Kidney epithelial cell (primary cell): ENCODE measurements around the gene PGAP1. TPM values are rescaled to one million over a fixed set of nuclear protein-coding genes. Genes with fewer than 3 reads are reported as not detected.
"Not testable (repeated sequence)": the region's sequence is repeated elsewhere in the genome, so short reads cannot be mapped to it uniquely, and the experiment has no call there.

Source experiments
- DNase-seq: peaks from one replicate; pipeline ENCODE4 v3.0.0-alpha.2; 2010; ENCODE audit warnings: low read depth
- H3K27me3 ChIP-seq: 2 replicates; pipeline ENCODE4 v1.6.0; 2011; ENCODE audit warnings: low read length; ENCODE audit not compliant: control insufficient read depth, insufficient read depth
- H3K36me3 ChIP-seq: 2 replicates; pipeline ENCODE4 v1.5.1; 2011; ENCODE audit warnings: low read length; ENCODE audit not compliant: control insufficient read depth, insufficient read depth
- H3K4me3 ChIP-seq: 2 replicates; pipeline ENCODE4 v1.5.1; 2011; ENCODE audit warnings: low read depth, mild to moderate bottlenecking, control low read depth, low read length
- total RNA-seq: library from RNA; depleted of rRNA; stranded (reverse); fragments of >200 nt; gene quantifications from 2 replicates; pipeline ENCODE4 v1.2.3, GENCODE V29; 2015
- TF ChIP-seq, protein P1 (sequence below): IDR thresholded peaks from 2 replicates; pipeline ENCODE4 v1.5.1; 2011; ENCODE audit warnings: mild to moderate bottlenecking, moderate library complexity, low read length, control low read depth, inconsistent platforms; ENCODE audit not compliant: insufficient read depth, poor library complexity, severe bottlenecking

The PGAP1 gene
- total RNA-seq, 1 donor from 2014 or later = 5.3 TPM

GRCh38 chr2:196917802-196918201 is 8.7 kb downstream of the PGAP1 start:
- no peak overlapping the region for H3K4me3 ChIP-seq
- TF ChIP-seq, protein P1, sequence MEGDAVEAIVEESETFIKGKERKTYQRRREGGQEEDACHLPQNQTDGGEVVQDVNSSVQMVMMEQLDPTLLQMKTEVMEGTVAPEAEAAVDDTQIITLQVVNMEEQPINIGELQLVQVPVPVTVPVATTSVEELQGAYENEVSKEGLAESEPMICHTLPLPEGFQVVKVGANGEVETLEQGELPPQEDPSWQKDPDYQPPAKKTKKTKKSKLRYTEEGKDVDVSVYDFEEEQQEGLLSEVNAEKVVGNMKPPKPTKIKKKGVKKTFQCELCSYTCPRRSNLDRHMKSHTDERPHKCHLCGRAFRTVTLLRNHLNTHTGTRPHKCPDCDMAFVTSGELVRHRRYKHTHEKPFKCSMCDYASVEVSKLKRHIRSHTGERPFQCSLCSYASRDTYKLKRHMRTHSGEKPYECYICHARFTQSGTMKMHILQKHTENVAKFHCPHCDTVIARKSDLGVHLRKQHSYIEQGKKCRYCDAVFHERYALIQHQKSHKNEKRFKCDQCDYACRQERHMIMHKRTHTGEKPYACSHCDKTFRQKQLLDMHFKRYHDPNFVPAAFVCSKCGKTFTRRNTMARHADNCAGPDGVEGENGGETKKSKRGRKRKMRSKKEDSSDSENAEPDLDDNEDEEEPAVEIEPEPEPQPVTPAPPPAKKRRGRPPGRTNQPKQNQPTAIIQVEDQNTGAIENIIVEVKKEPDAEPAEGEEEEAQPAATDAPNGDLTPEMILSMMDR = no peak
- no peaks in the 10 kb centered on the region for H3K36me3 ChIP-seq
- DNase-seq = no peak
- H3K27me3 ChIP-seq = no peaks in the 10 kb centered on the region

- no peaks in the 10 kb centered on the region for H3K36me3 ChIP-seq
- H3K27me3 ChIP-seq = no peaks in the 10 kb centered on the region
- H3K4me3 ChIP-seq = no peak overlapping the region
- DNase-seq = no peak
- TF ChIP-seq, protein P1 = no peak
Measured at GRCh38 chr2:196915507-196916189, 10.9 kb downstream of the PGAP1 start.

- no peaks in the 10 kb centered on the region for H3K27me3 ChIP-seq
- TF ChIP-seq, protein P1 = no peak
- DNase-seq = no peak
- H3K4me3 ChIP-seq = no peak overlapping the region
- H3K36me3 ChIP-seq = no peaks in the 10 kb centered on the region
Measured at GRCh38 chr2:196914867-196915460, 11.5 kb downstream of the PGAP1 start.

GRCh38 chr2:196913691-196914090 is 12.8 kb downstream of the PGAP1 start:
- TF ChIP-seq, protein P1 = no peak
- H3K36me3 ChIP-seq = no peaks in the 10 kb centered on the region
- H3K27me3 ChIP-seq = no peaks in the 10 kb centered on the region

DNA sequence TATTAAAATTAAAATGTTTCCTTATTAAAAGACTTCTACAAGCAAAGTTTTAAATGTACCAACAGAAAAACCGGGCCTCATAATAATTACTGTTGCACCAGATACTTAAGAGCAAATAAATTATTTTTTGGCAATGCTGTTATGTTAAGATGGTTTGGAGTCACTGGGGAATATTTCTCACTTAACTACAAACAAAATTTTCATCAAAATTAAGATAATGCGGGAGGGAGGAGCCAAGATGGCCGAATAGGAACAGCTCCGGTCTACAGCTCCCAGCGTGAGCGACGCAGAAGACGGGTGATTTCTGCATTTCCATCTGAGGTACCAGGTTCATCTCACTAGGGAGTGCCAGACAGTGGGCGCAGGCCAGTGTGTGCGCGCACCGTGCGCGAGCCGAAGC is 21.1 kb downstream of the PGAP1 start:
- not testable (repeated sequence) for H3K27me3 ChIP-seq
- peak overlapping the region; percentile 15 for H3K4me3 ChIP-seq

More at GRCh38 chr2:196913691-196914090, 12.8 kb downstream of the PGAP1 start:
- no peak overlapping the region for H3K4me3 ChIP-seq
- no peak for DNase-seq

DNA sequence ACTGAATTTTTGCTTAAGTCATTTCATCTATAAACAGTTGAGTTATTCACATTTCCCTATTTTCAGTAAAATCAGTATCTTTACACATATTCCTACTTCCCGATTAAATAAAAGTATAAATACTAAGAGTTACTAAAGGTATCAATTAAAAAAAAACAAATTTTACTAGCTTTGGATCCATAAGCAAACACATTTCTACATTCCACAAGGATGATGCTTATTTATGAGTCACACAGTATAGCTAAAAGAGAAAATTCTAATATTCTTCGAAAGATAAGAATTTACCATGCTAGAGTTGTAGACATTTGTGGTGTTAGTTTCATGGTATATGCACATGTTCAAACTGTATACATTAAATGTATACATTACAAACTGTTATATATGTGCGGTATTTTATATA is 23.7 kb downstream of the PGAP1 start:
- DNase-seq = no peak
- Histone ChIP-seq H3K4me3 (no peak overlapping the region), H3K36me3 (no peaks in the 10 kb centered on the region), H3K27me3 (no peaks in the 10 kb centered on the region)
- TF ChIP-seq, protein P1 = no peak

More for the DNA sequence above, 21.1 kb downstream of the PGAP1 start:
- not testable (repeated sequence) for H3K36me3 ChIP-seq, DNase-seq
